Body of pancreas (tissue), 4 donors: ENCODE data around the gene MAML3.

Source experiments
- POLR2A ChIP-seq, 3 donors: fragments of 450-650 bp; IDR thresholded peaks; one replicate each; pipeline ENCODE4 v1.6.1; 2016; ENCODE audit warnings: antibody characterized with exemption in 3 of 3, mild to moderate bottlenecking in 2 of 3
- TF ChIP-seq, protein P1 (sequence below), 7 experiments: fragments of 450-650 bp in 4 of 7; fragments of 200-600 bp in 3 of 7; sonication (generic) in 3 of 7; IDR thresholded peaks; one replicate each; pipeline ENCODE4 v1.5.1; 2016 to 2019; ENCODE audit warnings: antibody characterized with exemption in 7 of 7

DNA sequence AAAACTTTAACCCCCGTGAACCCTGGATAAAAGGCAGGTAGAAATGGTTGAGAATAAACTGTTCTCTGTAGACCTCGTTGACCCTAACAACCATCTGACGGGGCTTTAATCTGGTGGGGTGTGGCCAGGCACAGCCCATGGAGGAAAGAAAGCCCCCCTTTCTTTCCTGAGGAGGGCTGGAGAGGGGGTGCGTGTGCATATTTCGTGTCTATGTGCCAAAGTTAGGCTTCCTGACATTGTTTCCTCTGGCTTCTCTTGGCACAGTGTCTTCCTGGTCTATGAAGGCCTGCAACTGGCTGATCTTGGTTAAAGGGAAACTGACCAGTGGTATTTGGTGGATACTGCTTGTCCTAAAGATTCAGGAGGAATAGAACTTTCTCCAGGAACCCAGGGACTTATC, 391.3 kb downstream of the MAML3 start:
- TF ChIP-seq, protein P1, sequence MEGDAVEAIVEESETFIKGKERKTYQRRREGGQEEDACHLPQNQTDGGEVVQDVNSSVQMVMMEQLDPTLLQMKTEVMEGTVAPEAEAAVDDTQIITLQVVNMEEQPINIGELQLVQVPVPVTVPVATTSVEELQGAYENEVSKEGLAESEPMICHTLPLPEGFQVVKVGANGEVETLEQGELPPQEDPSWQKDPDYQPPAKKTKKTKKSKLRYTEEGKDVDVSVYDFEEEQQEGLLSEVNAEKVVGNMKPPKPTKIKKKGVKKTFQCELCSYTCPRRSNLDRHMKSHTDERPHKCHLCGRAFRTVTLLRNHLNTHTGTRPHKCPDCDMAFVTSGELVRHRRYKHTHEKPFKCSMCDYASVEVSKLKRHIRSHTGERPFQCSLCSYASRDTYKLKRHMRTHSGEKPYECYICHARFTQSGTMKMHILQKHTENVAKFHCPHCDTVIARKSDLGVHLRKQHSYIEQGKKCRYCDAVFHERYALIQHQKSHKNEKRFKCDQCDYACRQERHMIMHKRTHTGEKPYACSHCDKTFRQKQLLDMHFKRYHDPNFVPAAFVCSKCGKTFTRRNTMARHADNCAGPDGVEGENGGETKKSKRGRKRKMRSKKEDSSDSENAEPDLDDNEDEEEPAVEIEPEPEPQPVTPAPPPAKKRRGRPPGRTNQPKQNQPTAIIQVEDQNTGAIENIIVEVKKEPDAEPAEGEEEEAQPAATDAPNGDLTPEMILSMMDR (IDR thresholded peaks at IDR 0.05) = no peak
- TF ChIP-seq POLR2A (IDR thresholded peaks at IDR 0.05) = no peak
